ENCODE measurements around the gene NUAK2. TPM values are rescaled to one million over a fixed set of nuclear protein-coding genes. Genes with fewer than 3 reads are reported as not detected.
A peak's percentile ranks its signal among the peaks of the same experiment; 100 is the strongest.
"Not testable (repeated sequence)": the region's sequence is repeated elsewhere in the genome, so short reads cannot be mapped to it uniquely, and the experiment has no call there.

The NUAK2 gene
- total RNA-seq, 2 experiments from 2014 or later, result 1.7 to 2.0 TPM

GRCh38 chr1:205283270-205284147 lies 38.0 kb downstream of the NUAK2 start:
- Mint-ChIP-seq H3K4me3 (no peak overlapping the region), H3K27me3 (peaks cover 3% of the 10 kb centered on the region), H3K9me3 (no peaks in the 10 kb centered on the region), H3K36me3 (no peaks in the 10 kb centered on the region), H3K4me1 (peaks cover 80% of the 10 kb centered on the region), H3K27ac (peak overlapping the region; percentile 34)
- no peak for DNase-seq

GRCh38 chr1:205280666-205281395 lies 40.7 kb downstream of the NUAK2 start:
- peaks cover 60% of the 10 kb centered on the region for H3K4me1 Mint-ChIP-seq
- DNase-seq, H3K4me3 Mint-ChIP-seq, H3K9me3 Mint-ChIP-seq, H3K36me3 Mint-ChIP-seq, H3K27ac Mint-ChIP-seq, H3K27me3 Mint-ChIP-seq: not testable (repeated sequence)

- Mint-ChIP-seq H3K27ac (peak overlapping the region; percentile 21), H3K4me1 (peaks cover 60% of the 10 kb centered on the region), H3K27me3 (no peaks in the 10 kb centered on the region), H3K9me3 (no peaks in the 10 kb centered on the region), H3K4me3 (no peak overlapping the region), H3K36me3 (no peaks in the 10 kb centered on the region)
- DNase-seq, result no peak
Measured at GRCh38 chr1:205279986-205280385, 41.6 kb downstream of the NUAK2 start.

GRCh38 chr1:205276689-205277065 lies 44.9 kb downstream of the NUAK2 start:
- H3K9me3 Mint-ChIP-seq, result no peaks in the 10 kb centered on the region
- H3K27ac Mint-ChIP-seq, result no peak overlapping the region
- no peak overlapping the region for H3K4me3 Mint-ChIP-seq
- H3K36me3 Mint-ChIP-seq, result peaks cover 2% of the 10 kb centered on the region
- H3K27me3 Mint-ChIP-seq, result no peaks in the 10 kb centered on the region
- no peak for DNase-seq
- peaks cover 44% of the 10 kb centered on the region for H3K4me1 Mint-ChIP-seq

GRCh38 chr1:205275916-205276688 lies 45.4 kb downstream of the NUAK2 start:
- H3K27ac Mint-ChIP-seq, result no peak overlapping the region
- H3K36me3 Mint-ChIP-seq, result peaks cover 2% of the 10 kb centered on the region
- H3K4me1 Mint-ChIP-seq, result peaks cover 44% of the 10 kb centered on the region
- no peak for DNase-seq
- no peak overlapping the region for H3K4me3 Mint-ChIP-seq
- H3K9me3 Mint-ChIP-seq, result no peaks in the 10 kb centered on the region
- H3K27me3 Mint-ChIP-seq, result no peaks in the 10 kb centered on the region

- H3K36me3 Mint-ChIP-seq, result peaks cover 2% of the 10 kb centered on the region
- no peaks in the 10 kb centered on the region for H3K9me3 Mint-ChIP-seq
- H3K27me3 Mint-ChIP-seq, result no peaks in the 10 kb centered on the region
- no peak for DNase-seq
- H3K4me3 Mint-ChIP-seq, result no peak overlapping the region
- H3K4me1 Mint-ChIP-seq, result peaks cover 40% of the 10 kb centered on the region
- H3K27ac Mint-ChIP-seq, result no peak overlapping the region
Measured at GRCh38 chr1:205275133-205275532, 46.4 kb downstream of the NUAK2 start.

- no peaks in the 10 kb centered on the region for H3K9me3 Mint-ChIP-seq
- H3K4me3 Mint-ChIP-seq, result no peak overlapping the region
- H3K4me1 Mint-ChIP-seq, result peaks cover 30% of the 10 kb centered on the region
- H3K27me3 Mint-ChIP-seq, result no peaks in the 10 kb centered on the region
- no peak overlapping the region for H3K27ac Mint-ChIP-seq
- no peak for DNase-seq
- H3K36me3 Mint-ChIP-seq, result peaks cover 2% of the 10 kb centered on the region
Measured at GRCh38 chr1:205274041-205274691, 47.4 kb downstream of the NUAK2 start.

GRCh38 chr1:205273551-205273982 lies 48.0 kb downstream of the NUAK2 start:
- Mint-ChIP-seq H3K4me1 (peaks cover 25% of the 10 kb centered on the region), H3K9me3 (no peaks in the 10 kb centered on the region), H3K36me3 (peaks cover 2% of the 10 kb centered on the region), H3K27me3 (no peaks in the 10 kb centered on the region), H3K27ac (no peak overlapping the region), H3K4me3 (no peak overlapping the region)
- DNase-seq, result peak; percentile 78

GRCh38 chr1:205272536-205272935 lies 49.0 kb downstream of the NUAK2 start:
- Mint-ChIP-seq H3K27ac (no peak overlapping the region), H3K9me3 (no peaks in the 10 kb centered on the region)

GRCh38 chr1:205271745-205272144 lies 49.8 kb downstream of the NUAK2 start:
- Mint-ChIP-seq H3K27ac (no peak overlapping the region), H3K36me3 (peaks cover 2% of the 10 kb centered on the region), H3K9me3 (no peaks in the 10 kb centered on the region), H3K4me1 (peaks cover 17% of the 10 kb centered on the region), H3K27me3 (no peaks in the 10 kb centered on the region), H3K4me3 (no peak overlapping the region)
- no peak for DNase-seq

More at GRCh38 chr1:205272536-205272935, 49.0 kb downstream of the NUAK2 start:
- Mint-ChIP-seq H3K4me3 (no peak overlapping the region), H3K27me3 (no peaks in the 10 kb centered on the region), H3K4me1 (peaks cover 17% of the 10 kb centered on the region), H3K36me3 (peaks cover 2% of the 10 kb centered on the region)
- no peak for DNase-seq

- H3K4me1 Mint-ChIP-seq, result peaks cover 17% of the 10 kb centered on the region
- H3K27ac Mint-ChIP-seq, result no peak overlapping the region
- H3K4me3 Mint-ChIP-seq, result no peak overlapping the region
- peaks cover 2% of the 10 kb centered on the region for H3K36me3 Mint-ChIP-seq
- H3K9me3 Mint-ChIP-seq, result no peaks in the 10 kb centered on the region
- H3K27me3 Mint-ChIP-seq, result no peaks in the 10 kb centered on the region
- no peak for DNase-seq
Measured at GRCh38 chr1:205271277-205271676, 50.3 kb downstream of the NUAK2 start.

- Mint-ChIP-seq H3K9me3 (no peaks in the 10 kb centered on the region), H3K4me3 (no peak overlapping the region), H3K36me3 (peaks cover 2% of the 10 kb centered on the region), H3K27ac (no peak overlapping the region), H3K27me3 (no peaks in the 10 kb centered on the region), H3K4me1 (peaks cover 17% of the 10 kb centered on the region)
- DNase-seq, result no peak
Measured at GRCh38 chr1:205270764-205271163, 50.8 kb downstream of the NUAK2 start.

GRCh38 chr1:205270271-205270670 lies 51.3 kb downstream of the NUAK2 start:
- Mint-ChIP-seq H3K4me3 (no peak overlapping the region), H3K27ac (no peak overlapping the region), H3K27me3 (no peaks in the 10 kb centered on the region), H3K36me3 (peaks cover 2% of the 10 kb centered on the region), H3K9me3 (no peaks in the 10 kb centered on the region), H3K4me1 (peaks cover 12% of the 10 kb centered on the region)
- DNase-seq, result no peak

- Mint-ChIP-seq H3K27me3 (no peaks in the 10 kb centered on the region), H3K9me3 (no peaks in the 10 kb centered on the region), H3K36me3 (peaks cover 2% of the 10 kb centered on the region), H3K27ac (no peak overlapping the region), H3K4me1 (peaks cover 9% of the 10 kb centered on the region), H3K4me3 (no peak overlapping the region)
- DNase-seq, result no peak
Measured at GRCh38 chr1:205269711-205270110, 51.8 kb downstream of the NUAK2 start.

All from activated naive CD8-positive, alpha-beta T cell treated with anti-CD3 and anti-CD28 coated beads for 36 hours (primary cell).